Pancreas (tissue), 10 donors: Measurements from ENCODE around the gene PPP1R1C. TPM values are rescaled to one million over a fixed set of nuclear protein-coding genes. Genes with fewer than 3 reads are reported as not detected.

Experiments used
- ATAC-seq, 4 donors: fragments of 200-7000 bp; cut with Tn5 transposase; one replicate each; pipeline versions ENCODE4 v1.8.0 to v1.9.1; 2020; ENCODE audit warnings: mild to moderate bottlenecking in 4 of 4, moderate library complexity in 4 of 4
- DNase-seq, 6 donors: peaks; one replicate each; pipeline ENCODE4 v3.0.0-alpha.2; 2020
- FAIRE-seq: peaks from 2 replicates; lab custom pipeline; 2012; peaks lifted over from hg19 to GRCh38; lab: Jason Lieb, UNC
- H3K27ac ChIP-seq, 4 donors: fragments of 200-600 bp; sonication (generic); 1 replicate in 3 of 4; 2 replicates in 1 of 4; pipeline versions ENCODE4 v1.5.0 to v1.8.0; 2020
- H3K27me3 ChIP-seq, 4 donors: fragments of 200-600 bp; one replicate each; pipeline ENCODE4 v1.8.0; 2021
- H3K36me3 ChIP-seq, 3 donors: fragments of 200-600 bp; sonication (generic) in 1 of 3; one replicate each; pipeline versions ENCODE4 v1.5.0 to v1.8.0; 2020 to 2021
- H3K4me1 ChIP-seq, 3 donors: fragments of 200-600 bp; one replicate each; pipeline ENCODE4 v1.8.0; 2021
- H3K4me3 ChIP-seq, 4 donors: fragments of 200-600 bp; sonication (generic) in 2 of 4; one replicate each; pipeline versions ENCODE4 v1.5.0 to v1.8.0; 2020 to 2021
- H3K9me3 ChIP-seq, 4 donors: fragments of 200-600 bp; one replicate each; pipeline ENCODE4 v1.8.0; 2021
- CTCF ChIP-seq, 4 donors: fragments of 200-600 bp; sonication (generic) in 3 of 4; IDR thresholded peaks; one replicate each; pipeline versions ENCODE4 v1.5.0 to v1.8.0; 2021; ENCODE audit warnings: antibody characterized with exemption in 4 of 4
- WGBS, 2 donors: extraction: QIAGEN DNeasy Blood & Tissue Kit; methylation state at CpG; one replicate each; pipeline ENCODE4 v1.1.7; 2013; 5-methylcytosine and 5-hydroxymethylcytosine counted together
- intact Hi-C, 3 donors: fragments of 100-400 bp; cut with DNase I; formaldehyde crosslinking; loops; one replicate each; pipeline versions ENCODE4 v1.11.1 to v1.14.2; 2022
- polyA plus RNA-seq, 2 donors: library from polyadenylated mRNA; stranded (reverse); fragments of 200-250 nt; gene quantifications; one replicate each; pipeline ENCODE4 v1.2.3, GENCODE V29; 2013
- total RNA-seq, 6 donors: library from RNA; stranded (reverse); fragmentation: NEBNext Ultra II Directional in 4 of 6; extraction: Animal tissue kit (Norgen Biotek cat#: 25700) in 4 of 6; gene quantifications; one replicate each; pipeline versions ENCODE4 v1.2.1 to v1.2.4, GENCODE V29; 2021 to 2023
- donor health status: healthy with polysubstance abuse.
- donor health status: DM: no; HTN: no; CAD: no; lungs with moderate emphysema.
- donor health status: DM: no; HTN: no; CAD: no.
- donor health status: control.
- donor health status: control.
- donor health status: Bipolar disorder and iron deficiency.
- donor health status: DM: yes; HTN: yes; CAD: no.
- donor health status: DM: no; HTN: no; CAD: no.
- donor health status: DM: no; HTN: no; CAD: no.
- donor health status: DM: yes; HTN: yes; CAD: no.

Gene PPP1R1C
- total and polyA plus RNA-seq, 8 donors = 0.20 to 2.4 (median 0.73) TPM

- Histone ChIP-seq H3K9me3 (no peaks in the 10 kb centered on the region), H3K4me3 (no peak overlapping the region), H3K27me3 (no peaks in the 10 kb centered on the region), H3K4me1 (no peaks in the 10 kb centered on the region), H3K36me3 (no peaks in the 10 kb centered on the region), H3K27ac (no peak overlapping the region)
- no peak for TF ChIP-seq CTCF (IDR thresholded peaks at IDR 0.05)
- FAIRE-seq = no peak
- WGBS, 2 donors = 81 to 82% methylated on average over 2 of the region's 2 CpGs
- no peak for ATAC-seq
- no peak for DNase-seq
- intact Hi-C loops = no loop called here
These were observed 46.3 kb downstream of the PPP1R1C start for GRCh38 chr2:182031956-182032355.

GRCh38 chr2:182033449-182033848 lies 47.8 kb downstream of the PPP1R1C start:
- Histone ChIP-seq H3K36me3 (no peaks in the 10 kb centered on the region), H3K9me3 (no peaks in the 10 kb centered on the region), H3K4me1 (no peaks in the 10 kb centered on the region), H3K27ac (no peak overlapping the region), H3K4me3 (no peak overlapping the region), H3K27me3 (no peaks in the 10 kb centered on the region)
- DNase-seq = no peak
- ATAC-seq = no peak
- FAIRE-seq = no peak
- no peak for TF ChIP-seq CTCF (IDR thresholded peaks at IDR 0.05)
- intact Hi-C loops = no loop called here
- 75 to 85% methylated on average over 3 of the region's 3 CpGs for WGBS, 2 donors

GRCh38 chr2:182038576-182038975 lies 52.9 kb downstream of the PPP1R1C start:
- DNase-seq = no peak

GRCh38 chr2:182043021-182043420 lies 57.4 kb downstream of the PPP1R1C start:
- Histone ChIP-seq H3K4me3 (no peak overlapping the region), H3K27ac (no peak overlapping the region), H3K27me3 (no peaks in the 10 kb centered on the region), H3K9me3 (no peaks in the 10 kb centered on the region), H3K4me1 (no peaks in the 10 kb centered on the region), H3K36me3 (no peaks in the 10 kb centered on the region)
- FAIRE-seq = no peak
- intact Hi-C loops = no loop called here
- 48 to 76% methylated on average over 1 of the region's 1 CpG for WGBS, 2 donors
- no peak for ATAC-seq
- no peak for TF ChIP-seq CTCF (IDR thresholded peaks at IDR 0.05)
- no peak for DNase-seq

More at GRCh38 chr2:182038576-182038975, 52.9 kb downstream of the PPP1R1C start:
- TF ChIP-seq CTCF (IDR thresholded peaks at IDR 0.05) = no peak
- Histone ChIP-seq H3K36me3 (no peaks in the 10 kb centered on the region), H3K9me3 (no peaks in the 10 kb centered on the region), H3K27me3 (no peaks in the 10 kb centered on the region), H3K4me1 (no peaks in the 10 kb centered on the region), H3K27ac (no peak overlapping the region), H3K4me3 (no peak overlapping the region)
- WGBS, 2 donors = 40 to 44% methylated on average over 1 of the region's 1 CpG
- FAIRE-seq = no peak
- intact Hi-C loops = no loop called here
- ATAC-seq = no peak

- no peak for TF ChIP-seq CTCF (IDR thresholded peaks at IDR 0.05)
- no peaks in the 10 kb centered on the region for H3K9me3 ChIP-seq
- FAIRE-seq = no peak
These were observed 58.2 kb downstream of the PPP1R1C start for GRCh38 chr2:182043861-182044260.

More at GRCh38 chr2:182043861-182044260, 58.2 kb downstream of the PPP1R1C start:
- ATAC-seq (no peak), DNase-seq (no peak)
- H3K4me1 ChIP-seq = no peaks in the 10 kb centered on the region
- intact Hi-C loops = no loop called here
- H3K36me3 ChIP-seq = no peaks in the 10 kb centered on the region
- 90 to 95% methylated on average over 4 of the region's 4 CpGs for WGBS, 2 donors
- no peaks in the 10 kb centered on the region for H3K27me3 ChIP-seq
- H3K4me3 ChIP-seq = no peak overlapping the region
- H3K27ac ChIP-seq = no peak overlapping the region
